SH-SY5Y (cell line): ENCODE results near the gene FOXC2.

Experiments used
- GATA2 ChIP-seq: IDR thresholded peaks from 2 replicates; pipeline ENCODE4 v1.6.1; 2011; ENCODE audit warnings: mild to moderate bottlenecking, low read depth, low read length
- GATA3 ChIP-seq: IDR thresholded peaks from 2 replicates; pipeline ENCODE4 v1.6.1; 2011; ENCODE audit warnings: low read depth, mild to moderate bottlenecking, low read length, moderate library complexity

- TF ChIP-seq GATA3 (no peak), GATA2 (no peak)
Observed at GRCh38 chr16:86609661-86610060, 43.0 kb downstream of the FOXC2 start.
